GM23338 (cell line): ENCODE results near the gene ST6GALNAC6. TPM values are rescaled to one million over a fixed set of nuclear protein-coding genes. Genes with fewer than 3 reads are reported as not detected.

Experiments
- ATAC-seq: fragments of 200-7000 bp; cut with Tn5 transposase; 3 replicates; pipeline ENCODE4 v1.9.1; 2020
- DNase-seq: peaks from one replicate; pipeline ENCODE4 v3.0.0-alpha.2; 2015; ENCODE audit warnings: low spot score
- H2AFZ ChIP-seq: fragments of 200-600 bp; sonication (generic); 2 replicates; pipeline ENCODE4 v1.8.0; 2016; ENCODE audit warnings: antibody characterized with exemption, mild to moderate bottlenecking, moderate library complexity
- H3F3A ChIP-seq: fragments of 200-600 bp; sonication (generic); replicated peaks from 2 replicates; pipeline ENCODE4 v1.8.0; 2017; ENCODE audit warnings: antibody characterized with exemption, mixed run types, low read depth
- H3K27ac ChIP-seq: fragments of 200-600 bp; sonication (generic); 2 replicates; pipeline ENCODE4 v1.6.1; 2016; ENCODE audit warnings: low read depth
- H3K27me3 ChIP-seq: fragments of 200-600 bp; sonication (generic); 2 replicates; pipeline ENCODE4 v1.8.0; 2016; ENCODE audit warnings: mild to moderate bottlenecking, mixed run types, moderate library complexity; ENCODE audit not compliant: insufficient read depth
- H3K36me3 ChIP-seq: fragments of 200-600 bp; sonication (generic); 2 replicates; pipeline ENCODE4 v1.8.0; 2016; ENCODE audit warnings: mild to moderate bottlenecking; ENCODE audit not compliant: insufficient read depth
- H3K4me1 ChIP-seq: fragments of 200-600 bp; sonication (generic); 2 replicates; pipeline ENCODE4 v1.8.0; 2016; ENCODE audit warnings: mild to moderate bottlenecking, moderate library complexity; ENCODE audit not compliant: insufficient read depth
- H3K4me2 ChIP-seq: fragments of 200-600 bp; sonication (generic); 2 replicates; pipeline ENCODE4 v1.7.1; 2017; ENCODE audit warnings: mixed run types
- H3K4me3 ChIP-seq: fragments of 200-600 bp; sonication (generic); 2 replicates; pipeline ENCODE4 v1.6.1; 2016; ENCODE audit warnings: mixed run types
- H3K79me2 ChIP-seq: fragments of 200-600 bp; sonication (generic); replicated peaks from 2 replicates; pipeline ENCODE4 v1.8.0; 2017; ENCODE audit warnings: mild to moderate bottlenecking; ENCODE audit not compliant: insufficient read depth
- H3K9me2 ChIP-seq: fragments of 200-600 bp; sonication (generic); 2 replicates; pipeline ENCODE4 v1.8.0; 2017; ENCODE audit not compliant: insufficient read depth
- H4K20me1 ChIP-seq: fragments of 200-600 bp; sonication (generic); replicated peaks from 2 replicates; pipeline ENCODE4 v1.8.0; 2017; ENCODE audit warnings: mild to moderate bottlenecking; ENCODE audit not compliant: insufficient read depth
- H3K27ac Mint-ChIP-seq: 2 replicates; pipeline ENCODE4 v1.8.0; 2020; ENCODE audit warnings: inconsistent platforms, mild to moderate bottlenecking, moderate library complexity, mixed read lengths
- H3K27me3 Mint-ChIP-seq: 3 replicates; pipeline ENCODE4 v1.8.0; 2022; ENCODE audit warnings: low read depth, mild to moderate bottlenecking, moderate library complexity, mixed read lengths, inconsistent platforms; ENCODE audit not compliant: insufficient read depth, poor library complexity
- H3K36me3 Mint-ChIP-seq: 3 replicates; pipeline ENCODE4 v1.8.0; 2021; ENCODE audit warnings: low read depth, mild to moderate bottlenecking, inconsistent platforms, moderate library complexity, mixed read lengths
- H3K4me1 Mint-ChIP-seq: 3 replicates; pipeline ENCODE4 v1.8.0; 2020; ENCODE audit warnings: mild to moderate bottlenecking, inconsistent platforms, mixed read lengths
- H3K4me3 Mint-ChIP-seq: 3 replicates; pipeline ENCODE4 v1.8.0; 2021; ENCODE audit warnings: moderate library complexity, mild to moderate bottlenecking, inconsistent platforms, mixed read lengths
- H3K9me3 Mint-ChIP-seq: 3 replicates; pipeline ENCODE4 v1.8.0; 2020; ENCODE audit warnings: moderate library complexity, mild to moderate bottlenecking, inconsistent platforms, mixed read lengths
- CREB1 ChIP-seq: fragments of 250-450 bp; sonication (Bioruptor Pico); IDR thresholded peaks from 2 replicates; pipeline ENCODE4 v1.5.0; 2020; ENCODE audit warnings: low read depth, mild to moderate bottlenecking, moderate library complexity
- ETS1 ChIP-seq: IDR thresholded peaks from 2 replicates; pipeline ENCODE4 v1.6.1; 2016; ENCODE audit warnings: antibody characterized with exemption
- EZH2phosphoT487 ChIP-seq: fragments of 200-600 bp; sonication (generic); IDR thresholded peaks from one replicate; pipeline ENCODE4 v1.8.1; 2018; ENCODE audit warnings: antibody characterized with exemption; ENCODE audit not compliant: unreplicated experiment
- JUNB ChIP-seq: IDR thresholded peaks from one replicate; pipeline ENCODE4 v1.6.1; 2016; ENCODE audit warnings: antibody characterized with exemption; ENCODE audit not compliant: unreplicated experiment
- NANOG ChIP-seq: IDR thresholded peaks from 2 replicates; pipeline ENCODE4 v1.6.1; 2016; ENCODE audit warnings: antibody characterized with exemption, borderline replicate concordance
- POLR2AphosphoS5 ChIP-seq: IDR thresholded peaks from 2 replicates; pipeline ENCODE4 v1.6.1; 2016; ENCODE audit warnings: antibody characterized with exemption, low read depth
- ZNF331 ChIP-seq: fragments of 250-450 bp; sonication (Bioruptor Pico); IDR thresholded peaks from 2 replicates; pipeline ENCODE4 v1.5.0; 2020; ENCODE audit warnings: low read depth, mild to moderate bottlenecking, moderate library complexity
- polyA plus RNA-seq: library from polyadenylated mRNA; unstranded; fragments of >200 nt; fragmentation: Nextera tagmentation; extraction: Ambion mirVana; gene quantifications from 2 replicates; pipeline ENCODE4 v1.2.1, GENCODE V29; 2016
- total RNA-seq: library from RNA; depleted of rRNA; stranded (reverse); fragments of >200 nt; shearing (Covaris generic); gene quantifications from 2 replicates; pipeline ENCODE4 v1.2.3, GENCODE V29; 2014

ST6GALNAC6 gene
- total and polyA plus RNA-seq, 2 experiments from 2014 or later: 20.7 to 39.2 TPM

- peak overlapping the region; percentile 91 for H3K4me3 Mint-ChIP-seq
- H2AFZ ChIP-seq: peak overlapping the region; percentile 96
- peak overlapping the region; percentile 94 for H3K27ac Mint-ChIP-seq
- H3K27me3 Mint-ChIP-seq: peaks cover 26% of the 10 kb centered on the region
- no peak overlapping the region for H3K27ac ChIP-seq
- no peaks in the 10 kb centered on the region for H3K9me3 Mint-ChIP-seq
- H4K20me1 ChIP-seq: peaks cover 8% of the 10 kb centered on the region; the same call in 1 of the 2 replicates
- DNase-seq: peak; percentile 97
- peak overlapping the region; percentile 94 for H3K4me3 ChIP-seq
- H3K4me1 Mint-ChIP-seq: peaks cover 28% of the 10 kb centered on the region
- ATAC-seq: peak; percentile 48
- TF ChIP-seq ETS1 (no peak), POLR2AphosphoS5 (peak; percentile 70; the same call in 1 of the 2 replicates)
- H3K4me2 ChIP-seq: peak overlapping the region; percentile 95
- peaks cover 19% of the 10 kb centered on the region for H3F3A ChIP-seq
- no peaks in the 10 kb centered on the region for H3K9me2 ChIP-seq
- H3K36me3 Mint-ChIP-seq: peaks cover 13% of the 10 kb centered on the region
- H3K79me2 ChIP-seq: no peaks in the 10 kb centered on the region
- no peaks in the 10 kb centered on the region for H3K36me3 ChIP-seq
- H3K4me1 ChIP-seq: peaks cover 27% of the 10 kb centered on the region
- peaks cover 11% of the 10 kb centered on the region for H3K27me3 ChIP-seq
Observed at GRCh38 chr9:127927201-127927987, 28.0 kb upstream of the ST6GALNAC6 start.

- peaks cover 13% of the 10 kb centered on the region for H3K36me3 Mint-ChIP-seq
- ATAC-seq (peak; percentile 11), DNase-seq (peak; percentile 54)
- H3F3A ChIP-seq: peaks cover 19% of the 10 kb centered on the region
- peak overlapping the region; percentile 96 for H2AFZ ChIP-seq
- H3K27me3 Mint-ChIP-seq: peaks cover 30% of the 10 kb centered on the region
- H3K27ac Mint-ChIP-seq: no peak overlapping the region; the same call in 1 of the 2 replicates
- H3K4me1 ChIP-seq: peaks cover 25% of the 10 kb centered on the region
- H3K4me1 Mint-ChIP-seq: peaks cover 28% of the 10 kb centered on the region
- no peaks in the 10 kb centered on the region for H3K36me3 ChIP-seq
- peaks cover 11% of the 10 kb centered on the region for H3K27me3 ChIP-seq
- TF ChIP-seq CREB1 (CRISPR knock-in tag) (peak; percentile 60), JUNB (no peak)
- H3K9me3 Mint-ChIP-seq: no peaks in the 10 kb centered on the region
- H3K4me3 Mint-ChIP-seq: peak overlapping the region; percentile 91
- no peaks in the 10 kb centered on the region for H3K79me2 ChIP-seq
- H3K9me2 ChIP-seq: no peaks in the 10 kb centered on the region
- H3K4me2 ChIP-seq: peak overlapping the region; percentile 95
- H3K4me3 ChIP-seq: peak overlapping the region; percentile 94
- H4K20me1 ChIP-seq: peaks cover 12% of the 10 kb centered on the region; the same call in 1 of the 2 replicates
- H3K27ac ChIP-seq: no peak overlapping the region
Observed at GRCh38 chr9:127926906-127927200, 27.4 kb upstream of the ST6GALNAC6 start.

GRCh38 chr9:127925959-127926905 is 26.8 kb upstream of the ST6GALNAC6 start:
- H3K27ac ChIP-seq: no peak overlapping the region
- H3K36me3 Mint-ChIP-seq: peaks cover 13% of the 10 kb centered on the region
- TF ChIP-seq NANOG: no peak
- TF ChIP-seq ZNF331 (CRISPR knock-in tag): no peak
- TF ChIP-seq EZH2phosphoT487: no peak
- TF ChIP-seq CREB1 (CRISPR knock-in tag): no peak
- H3K4me3 Mint-ChIP-seq: peak overlapping the region; percentile 91
- H3K27me3 Mint-ChIP-seq: peaks cover 28% of the 10 kb centered on the region
- H3K9me3 Mint-ChIP-seq: no peaks in the 10 kb centered on the region
- no peaks in the 10 kb centered on the region for H3K36me3 ChIP-seq
- H3K27me3 ChIP-seq: peaks cover 11% of the 10 kb centered on the region
- H4K20me1 ChIP-seq: peaks cover 13% of the 10 kb centered on the region; the same call in 1 of the 2 replicates
- H3K27ac Mint-ChIP-seq: no peak overlapping the region
- H2AFZ ChIP-seq: peak overlapping the region; percentile 96
- DNase-seq (no peak), ATAC-seq (no peak)
- H3K9me2 ChIP-seq: no peaks in the 10 kb centered on the region
- peak overlapping the region; percentile 95 for H3K4me2 ChIP-seq
- peak overlapping the region; percentile 94 for H3K4me3 ChIP-seq
- peaks cover 19% of the 10 kb centered on the region for H3K4me1 ChIP-seq
- H3F3A ChIP-seq: peaks cover 13% of the 10 kb centered on the region
- H3K4me1 Mint-ChIP-seq: peaks cover 24% of the 10 kb centered on the region
- H3K79me2 ChIP-seq: no peaks in the 10 kb centered on the region
